Ovary (tissue), 9 donors: Measurements from ENCODE around the gene PFKFB4. TPM values are rescaled to one million over a fixed set of nuclear protein-coding genes. Genes with fewer than 3 reads are reported as not detected.
"Not testable (repeated sequence)": the region's sequence is repeated elsewhere in the genome, so short reads cannot be mapped to it uniquely, and the experiment has no call there.

ENCODE experiments used
- DNase-seq, 5 donors: peaks; one replicate each; pipeline ENCODE4 v3.0.0-alpha.2; 2019 to 2020
- H3K27ac ChIP-seq, 2 donors: fragments of 200-600 bp; one replicate each; pipeline versions ENCODE4 v1.5.1 to v1.8.0; 2019 to 2022
- H3K27me3 ChIP-seq: fragments of 200-600 bp; one replicate; pipeline ENCODE4 v1.8.0; 2022
- H3K36me3 ChIP-seq: fragments of 200-600 bp; sonication (generic); one replicate; pipeline ENCODE4 v1.5.1; 2019
- H3K4me1 ChIP-seq: one replicate; pipeline ENCODE4 v1.8.1; 2013; ENCODE audit warnings: mild to moderate bottlenecking, moderate library complexity; ENCODE audit not compliant: insufficient read depth
- H3K4me3 ChIP-seq: fragments of 200-600 bp; sonication (generic); one replicate; pipeline ENCODE4 v1.5.1; 2017
- H3K9me3 ChIP-seq, 2 donors: fragments of 200-600 bp in 1 of 2; sonication (generic) in 1 of 2; one replicate each; pipeline versions ENCODE4 v1.5.1 to v1.8.1; 2013 to 2019; ENCODE audit warnings: mild to moderate bottlenecking in 1 of 2, moderate library complexity in 1 of 2
- EP300 ChIP-seq: sonication (generic); formaldehyde crosslinking; IDR thresholded peaks from one replicate; pipeline ENCODE4 v1.6.1; 2017; ENCODE audit warnings: antibody characterized with exemption
- POLR2A ChIP-seq: fragments of 450-650 bp; IDR thresholded peaks from one replicate; pipeline ENCODE4 v1.6.1; 2017; ENCODE audit warnings: antibody characterized with exemption, mild to moderate bottlenecking, moderate library complexity
- WGBS, 3 donors: extraction: QIAGEN DNeasy Blood & Tissue Kit in 1 of 3; methylation state at CpG; one replicate each; pipeline versions ENCODE4 v1.1.5 to v1.1.7; 2013 to 2017; 5-methylcytosine and 5-hydroxymethylcytosine counted together
- intact Hi-C, 4 donors: fragments of 100-400 bp; cut with DNase I; formaldehyde crosslinking; loops; one replicate each; pipeline versions ENCODE4 v1.11.0 to v1.15.1; 2022 to 2023
- polyA plus RNA-seq, 2 donors: library from polyadenylated mRNA; stranded (reverse); fragments of 200-250 nt in 1 of 2; fragments of 350-450 nt in 1 of 2; fragmentation: Illumina TruSeq in 1 of 2; extraction: RNeasy Lipid Tissue Mini Kit (QIAGEN cat#74804) in 1 of 2; gene quantifications; one replicate each; pipeline ENCODE4 v1.2.3, GENCODE V29; 2013 to 2014
- total RNA-seq, 7 donors: library from RNA; depleted of rRNA in 2 of 7; stranded (reverse); fragments of >200 nt in 2 of 7; fragmentation: NEBNext Ultra II Directional in 3 of 7; extraction: Animal tissue kit (Norgen Biotek cat#: 25700) in 3 of 7; gene quantifications; one replicate each; pipeline versions ENCODE4 v1.1.0 to v1.2.4, GENCODE V29; 2016 to 2023
- TF ChIP-seq, protein P1 (sequence below), 3 donors: fragments of 450-650 bp in 2 of 3; fragments of 200-600 bp in 1 of 3; IDR thresholded peaks; one replicate each; pipeline versions ENCODE4 v1.5.1 to v1.8.0; 2016 to 2022; ENCODE audit warnings: antibody characterized with exemption in 3 of 3, mild to moderate bottlenecking in 1 of 3
- donor health status: DM: no; HTN: no; CAD: no; lungs with moderate emphysema.
- donor health status: DM: no; HTN: no; CAD: no.
- donor health status: Bipolar disorder and iron deficiency.
- donor health status: DM: yes; HTN: yes; CAD: no.
- donor health status: DM: no; HTN: no; CAD: no.
- donor health status: DM: yes; HTN: yes; CAD: no.

PFKFB4 gene
- total and polyA plus RNA-seq, 9 donors: 2.3 to 8.0 (median 5.6) TPM

DNA sequence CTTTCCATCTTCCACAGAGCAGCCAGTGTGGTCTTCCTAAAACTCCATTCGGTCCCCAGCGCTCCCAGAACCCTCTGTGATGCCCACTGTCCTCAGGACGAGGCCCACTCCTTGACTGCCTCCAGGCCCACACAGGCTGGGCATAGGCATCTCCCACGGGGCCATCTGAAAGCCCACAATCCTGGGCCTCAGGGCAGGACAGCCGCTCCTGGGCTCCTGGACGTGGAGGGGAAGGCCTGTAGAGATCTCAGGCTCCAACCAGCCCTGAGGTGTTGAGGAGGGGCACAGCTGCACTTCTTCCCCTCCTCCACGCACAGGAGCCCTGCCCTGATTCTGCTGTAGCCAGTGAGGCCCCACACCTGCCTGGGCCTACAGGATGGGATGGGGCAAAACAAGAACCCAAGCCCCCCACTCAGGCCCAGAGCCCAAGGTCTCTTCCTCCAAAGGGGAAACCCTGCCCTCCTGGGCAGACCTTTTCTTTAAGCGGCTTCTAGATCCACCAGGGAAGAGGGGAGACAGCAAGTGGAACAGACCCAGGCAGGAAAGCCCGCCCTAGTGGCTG is 78.6 kb downstream of the PFKFB4 start:
- H3K4me1 ChIP-seq: no peaks in the 10 kb centered on the region
- DNase-seq: no peak
- WGBS, 3 donors: 80 to 85% (median 83%) methylated on average over 9 of the region's 9 CpGs
- intact Hi-C loops: no loop called here
- TF ChIP-seq EP300: no peak
- TF ChIP-seq POLR2A: no peak
- TF ChIP-seq, protein P1, sequence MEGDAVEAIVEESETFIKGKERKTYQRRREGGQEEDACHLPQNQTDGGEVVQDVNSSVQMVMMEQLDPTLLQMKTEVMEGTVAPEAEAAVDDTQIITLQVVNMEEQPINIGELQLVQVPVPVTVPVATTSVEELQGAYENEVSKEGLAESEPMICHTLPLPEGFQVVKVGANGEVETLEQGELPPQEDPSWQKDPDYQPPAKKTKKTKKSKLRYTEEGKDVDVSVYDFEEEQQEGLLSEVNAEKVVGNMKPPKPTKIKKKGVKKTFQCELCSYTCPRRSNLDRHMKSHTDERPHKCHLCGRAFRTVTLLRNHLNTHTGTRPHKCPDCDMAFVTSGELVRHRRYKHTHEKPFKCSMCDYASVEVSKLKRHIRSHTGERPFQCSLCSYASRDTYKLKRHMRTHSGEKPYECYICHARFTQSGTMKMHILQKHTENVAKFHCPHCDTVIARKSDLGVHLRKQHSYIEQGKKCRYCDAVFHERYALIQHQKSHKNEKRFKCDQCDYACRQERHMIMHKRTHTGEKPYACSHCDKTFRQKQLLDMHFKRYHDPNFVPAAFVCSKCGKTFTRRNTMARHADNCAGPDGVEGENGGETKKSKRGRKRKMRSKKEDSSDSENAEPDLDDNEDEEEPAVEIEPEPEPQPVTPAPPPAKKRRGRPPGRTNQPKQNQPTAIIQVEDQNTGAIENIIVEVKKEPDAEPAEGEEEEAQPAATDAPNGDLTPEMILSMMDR (IDR thresholded peaks at IDR 0.05): no peak
- no peak overlapping the region for H3K4me3 ChIP-seq
- H3K9me3 ChIP-seq: no peaks in the 10 kb centered on the region
- H3K27ac ChIP-seq: no peak overlapping the region
- no peaks in the 10 kb centered on the region for H3K27me3 ChIP-seq
- no peaks in the 10 kb centered on the region for H3K36me3 ChIP-seq

DNA sequence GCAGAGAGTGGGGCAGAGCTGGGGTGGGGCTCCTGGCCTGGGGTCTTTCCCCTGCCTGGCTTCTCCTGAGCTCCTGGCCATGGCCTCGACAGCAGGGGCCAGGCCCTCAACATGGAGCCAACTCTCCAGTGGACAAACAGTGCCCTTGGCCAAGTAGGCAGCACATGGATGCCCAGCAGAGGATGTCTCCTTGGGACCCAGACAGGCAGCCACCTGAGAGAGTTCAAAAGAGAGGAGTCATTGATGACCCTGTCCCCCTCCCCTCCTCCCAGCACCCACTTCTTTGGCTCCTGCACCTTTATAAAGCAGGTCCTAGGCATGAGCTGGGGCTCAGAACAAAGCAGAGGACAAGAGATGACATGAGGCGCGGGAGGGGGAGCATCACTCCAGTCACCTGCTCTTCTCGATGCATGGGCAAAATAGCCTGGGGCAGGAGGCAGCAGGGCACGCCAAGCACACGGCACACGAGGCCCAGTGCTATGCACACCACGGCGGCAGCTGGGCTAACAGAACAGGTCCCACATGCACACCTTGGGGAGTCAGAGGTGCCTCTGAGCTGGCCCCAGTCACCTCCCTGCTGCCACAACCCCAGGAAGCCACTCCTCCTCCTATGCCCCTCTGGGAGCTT is 80.1 kb downstream of the PFKFB4 start:
- no peak for DNase-seq
- 86 to 88% (median 87%) methylated on average over 9 of the region's 9 CpGs for WGBS, 3 donors

DNA sequence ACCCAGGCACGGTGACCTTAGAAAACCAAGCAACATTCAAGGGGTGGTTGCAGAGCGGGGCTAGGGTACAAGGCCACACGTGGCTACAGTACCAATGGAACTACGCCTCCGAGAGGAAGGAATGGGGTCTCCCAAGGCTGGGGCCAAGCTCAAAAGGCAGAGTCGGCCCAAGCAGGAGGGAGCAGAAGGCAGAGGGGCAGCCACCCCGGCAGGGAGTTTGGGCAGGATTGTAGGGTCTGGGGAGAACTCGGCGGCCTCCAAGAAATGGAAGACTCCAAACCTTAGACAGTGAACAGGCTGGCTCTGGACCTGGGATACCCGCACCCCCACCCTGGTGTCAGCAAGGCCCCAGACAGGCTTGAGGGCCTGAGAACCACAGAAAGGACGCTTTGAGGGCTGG is 81.4 kb downstream of the PFKFB4 start:
- Histone ChIP-seq H3K27me3 (no peaks in the 10 kb centered on the region), H3K4me3 (no peak overlapping the region), H3K36me3 (no peaks in the 10 kb centered on the region), H3K27ac (no peak overlapping the region), H3K9me3 (no peaks in the 10 kb centered on the region), H3K4me1 (peaks cover 5% of the 10 kb centered on the region)
- intact Hi-C loops: no loop called here
- 80 to 83% (median 82%) methylated on average over 11 of the region's 11 CpGs for WGBS, 3 donors
- DNase-seq: no peak
- TF ChIP-seq POLR2A: no peak
- no peak for TF ChIP-seq EP300

More for the DNA sequence above, 80.1 kb downstream of the PFKFB4 start:
- H3K27ac ChIP-seq: no peak overlapping the region
- H3K9me3 ChIP-seq: no peaks in the 10 kb centered on the region
- intact Hi-C loops: no loop called here
- no peaks in the 10 kb centered on the region for H3K27me3 ChIP-seq
- no peak overlapping the region for H3K4me3 ChIP-seq
- H3K36me3 ChIP-seq: no peaks in the 10 kb centered on the region
- TF ChIP-seq, protein P1 (IDR thresholded peaks at IDR 0.05): no peak
- no peak for TF ChIP-seq EP300
- TF ChIP-seq POLR2A: no peak
- H3K4me1 ChIP-seq: peaks cover 3% of the 10 kb centered on the region

DNA sequence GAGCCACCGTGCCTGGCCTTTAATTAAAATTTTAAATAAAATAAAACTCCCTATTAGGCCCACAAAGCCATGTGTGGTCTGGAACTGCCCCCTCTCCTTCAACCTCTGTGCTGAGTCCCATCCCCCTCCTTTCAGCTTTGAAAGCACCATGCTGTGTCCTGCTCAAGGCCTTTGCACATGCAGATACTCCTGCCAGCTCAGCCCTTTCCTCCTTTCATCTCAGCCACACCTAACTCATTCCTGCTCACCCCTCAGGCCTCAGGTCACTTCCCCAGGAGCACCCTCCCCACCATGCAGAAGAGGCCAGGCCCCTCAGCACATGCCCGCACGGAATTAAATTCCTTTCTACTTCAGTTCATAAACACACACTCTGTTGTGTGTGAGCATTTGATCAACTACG is 82.0 kb downstream of the PFKFB4 start:
- Histone ChIP-seq H3K27me3 (no peaks in the 10 kb centered on the region), H3K27ac (no peak overlapping the region), H3K4me3 (no peak overlapping the region), H3K4me1 (peaks cover 8% of the 10 kb centered on the region), H3K36me3 (no peaks in the 10 kb centered on the region), H3K9me3 (no peaks in the 10 kb centered on the region)
- TF ChIP-seq POLR2A (no peak), EP300 (no peak)
- TF ChIP-seq, protein P1 (IDR thresholded peaks at IDR 0.05): no peak
- 35 to 43% (median 41%) methylated on average over 4 of the region's 4 CpGs for WGBS, 3 donors
- intact Hi-C loops: no loop called here
- DNase-seq: no peak

DNA sequence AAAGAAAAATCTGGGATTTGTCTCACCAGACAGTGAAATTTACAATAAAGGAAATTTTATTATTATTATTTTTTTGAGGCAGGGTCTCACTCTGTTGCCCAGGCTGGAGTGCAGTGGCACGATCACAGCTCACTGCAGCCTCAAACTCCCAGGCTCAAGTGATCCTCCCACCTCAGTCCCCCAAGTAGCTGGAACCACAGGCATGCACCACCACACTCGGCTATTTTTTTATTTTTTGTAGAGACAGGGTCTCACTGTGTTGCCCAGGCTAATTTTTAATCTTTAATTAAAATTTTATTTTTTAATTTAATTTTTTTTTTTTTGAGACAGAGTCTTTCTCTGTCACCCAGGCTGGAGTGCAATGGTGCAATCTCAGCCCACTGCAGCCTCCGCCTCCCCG is 82.6 kb downstream of the PFKFB4 start:
- WGBS, 3 donors: 92 to 93% (median 92%) methylated on average over 4 of the region's 4 CpGs
- H3K4me3 ChIP-seq, H3K36me3 ChIP-seq, intact Hi-C loops, H3K9me3 ChIP-seq, DNase-seq, H3K27me3 ChIP-seq: not testable (repeated sequence)
- Histone ChIP-seq H3K27ac (peak overlapping the region in 1 of 2 donors; percentile 96), H3K4me1 (peaks cover 11% of the 10 kb centered on the region)
